Measurements from ENCODE around the gene NDRG3. TPM values are rescaled to one million over a fixed set of nuclear protein-coding genes. Genes with fewer than 3 reads are reported as not detected.
A peak's percentile ranks its signal among the peaks of the same experiment; 100 is the strongest.

Gene NDRG3
- total RNA-seq, 1 experiment from 2014 or later = 23.6 TPM

GRCh38 chr20:36773107-36773596 lies 27.3 kb upstream of the NDRG3 start:
- H3K23ac ChIP-seq (ENCODE audit: insufficient read length, low read depth, low read length) = no peak overlapping the region
- no peaks in the 10 kb centered on the region for H4K20me1 ChIP-seq (ENCODE audit: control insufficient read depth, insufficient read depth, insufficient read length)
- Mint-ChIP-seq H3K4me1 (peaks cover 24 to 25% of the 10 kb centered on the region in 2 experiments), H3K36me3 (ENCODE audit: insufficient read depth in 1 of 3, low read depth in 3 of 3) (peaks cover 0 to 22% (median 18%) of the 10 kb centered on the region in 3 experiments), H3K4me3 (peak overlapping the region; percentile 85 to 92), H3K9me3 (peaks cover 0 to 1% of the 10 kb centered on the region in 2 experiments; a peak in 2 of 5 replicates), H3K27me3 (ENCODE audit: low read depth) (no peaks in the 10 kb centered on the region; the same call in 1 of the 2 replicates), H3K27ac (peak overlapping the region in 2 of 3 experiments; percentile 82 to 99; a peak in 5 of 7 replicates)
- no peak overlapping the region for H3T11ph ChIP-seq (ENCODE audit: low read length)
- no peak overlapping the region for H2BK15ac ChIP-seq (ENCODE audit: low read depth, low read length)
- H3K14ac ChIP-seq (ENCODE audit: insufficient read depth, low read length) = peak overlapping the region; percentile 98
- WGBS (ENCODE audit: extremely low coverage, insufficient read length, low lambda C conversion rate) = no CpG with 5 or more reads among the region's 28 CpGs
- no peak overlapping the region for H2BK20ac ChIP-seq (ENCODE audit: low read depth, low read length, poor library complexity, severe bottlenecking)
- H3K56ac ChIP-seq (ENCODE audit: insufficient read length, low read depth, low read length) = no peak overlapping the region
- no peak overlapping the region for H3K27ac ChIP-seq (ENCODE audit: insufficient read length, low read depth, low read length)
- no peaks in the 10 kb centered on the region; the same call in 1 of the 2 replicates for H3K4me1 ChIP-seq (ENCODE audit: insufficient read depth, low read length)
- no peaks in the 10 kb centered on the region for H3K27me3 ChIP-seq (ENCODE audit: insufficient read depth, low read length)
- H3K9ac ChIP-seq (ENCODE audit: extremely low read depth, insufficient read length, low read length) = peak overlapping the region; percentile 88
- no peak overlapping the region for H2BK5ac ChIP-seq (ENCODE audit: insufficient read length, low read length)
- H3K4ac ChIP-seq (ENCODE audit: low read depth, low read length) = no peak overlapping the region
- no peak overlapping the region for H4K5ac ChIP-seq (ENCODE audit: insufficient read length, low read depth, low read length)
- H4K91ac ChIP-seq (ENCODE audit: insufficient read length, low read depth, low read length) = no peak overlapping the region
- DNase-seq = no peak
- H3K9me3 ChIP-seq (ENCODE audit: control insufficient read depth, low read depth, low read length) = no peaks in the 10 kb centered on the region
- no peak for TF ChIP-seq CTCF (conservative IDR thresholded peaks at IDR 0.05)
- peak overlapping the region; percentile 97 for H3K18ac ChIP-seq (ENCODE audit: insufficient read length, low read depth, low read length)
- peak overlapping the region; percentile 93 for H3K4me2 ChIP-seq (ENCODE audit: insufficient read depth, insufficient read length, low read length)
- H3K79me1 ChIP-seq (ENCODE audit: insufficient read depth, low read depth, low read length, poor library complexity, severe bottlenecking) = no peaks in the 10 kb centered on the region
- H2BK12ac ChIP-seq (ENCODE audit: insufficient read length, low read depth, low read length) = no peak overlapping the region
- no peak overlapping the region for H2BK120ac ChIP-seq (ENCODE audit: low read depth, low read length, poor library complexity, severe bottlenecking)
- H3K79me2 ChIP-seq (ENCODE audit: insufficient read depth, low read length) = no peaks in the 10 kb centered on the region
- H2AK5ac ChIP-seq (ENCODE audit: insufficient read length, low read length) = no peak overlapping the region
- H3K23me2 ChIP-seq (ENCODE audit: insufficient read length, low read depth, low read length, poor library complexity, severe bottlenecking) = peaks cover 11% of the 10 kb centered on the region
- no peak overlapping the region for H4K8ac ChIP-seq (replicated peaks; ENCODE audit: insufficient read length, low read depth, low read length)
- H2AFZ ChIP-seq (ENCODE audit: low read length) = no peak overlapping the region
